ENCODE data around the gene PCDHGA9.
"Not testable (repeated sequence)": the region's sequence is repeated elsewhere in the genome, so short reads cannot be mapped to it uniquely, and the experiment has no call there.

Gene PCDHGA9

DNA sequence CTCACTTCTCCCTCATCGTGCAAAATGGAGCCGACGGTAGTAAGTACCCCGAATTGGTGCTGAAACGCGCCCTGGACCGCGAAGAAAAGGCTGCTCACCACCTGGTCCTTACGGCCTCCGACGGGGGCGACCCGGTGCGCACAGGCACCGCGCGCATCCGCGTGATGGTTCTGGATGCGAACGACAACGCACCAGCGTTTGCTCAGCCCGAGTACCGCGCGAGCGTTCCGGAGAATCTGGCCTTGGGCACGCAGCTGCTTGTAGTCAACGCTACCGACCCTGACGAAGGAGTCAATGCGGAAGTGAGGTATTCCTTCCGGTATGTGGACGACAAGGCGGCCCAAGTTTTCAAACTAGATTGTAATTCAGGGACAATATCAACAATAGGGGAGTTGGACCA is 28.7 kb downstream of the PCDHGA9 start:
- H3K4me2 ChIP-seq (ENCODE audit: low read length), result peak overlapping the region; percentile 60
- no peak for TF ChIP-seq EZH2phosphoT487 (IDR thresholded peaks at IDR 0.05; ENCODE audit: borderline replicate concordance, low read length)
- TF ChIP-seq, protein P1, sequence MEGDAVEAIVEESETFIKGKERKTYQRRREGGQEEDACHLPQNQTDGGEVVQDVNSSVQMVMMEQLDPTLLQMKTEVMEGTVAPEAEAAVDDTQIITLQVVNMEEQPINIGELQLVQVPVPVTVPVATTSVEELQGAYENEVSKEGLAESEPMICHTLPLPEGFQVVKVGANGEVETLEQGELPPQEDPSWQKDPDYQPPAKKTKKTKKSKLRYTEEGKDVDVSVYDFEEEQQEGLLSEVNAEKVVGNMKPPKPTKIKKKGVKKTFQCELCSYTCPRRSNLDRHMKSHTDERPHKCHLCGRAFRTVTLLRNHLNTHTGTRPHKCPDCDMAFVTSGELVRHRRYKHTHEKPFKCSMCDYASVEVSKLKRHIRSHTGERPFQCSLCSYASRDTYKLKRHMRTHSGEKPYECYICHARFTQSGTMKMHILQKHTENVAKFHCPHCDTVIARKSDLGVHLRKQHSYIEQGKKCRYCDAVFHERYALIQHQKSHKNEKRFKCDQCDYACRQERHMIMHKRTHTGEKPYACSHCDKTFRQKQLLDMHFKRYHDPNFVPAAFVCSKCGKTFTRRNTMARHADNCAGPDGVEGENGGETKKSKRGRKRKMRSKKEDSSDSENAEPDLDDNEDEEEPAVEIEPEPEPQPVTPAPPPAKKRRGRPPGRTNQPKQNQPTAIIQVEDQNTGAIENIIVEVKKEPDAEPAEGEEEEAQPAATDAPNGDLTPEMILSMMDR (IDR thresholded peaks at IDR 0.05; ENCODE audit: low read depth, low read length, poor library complexity, severe bottlenecking), result no peak
- 0 out of 2 replicates have a peak, but pooled peaks cover 3% of the 10 kb centered on the region for H3K4me1 ChIP-seq (ENCODE audit: control insufficient read depth, low read length)
- no peaks in the 10 kb centered on the region for H3K9me2 ChIP-seq (replicated peaks; ENCODE audit: control insufficient read depth, low read length)
- peaks cover 24% of the 10 kb centered on the region for H3K36me3 ChIP-seq (ENCODE audit: control insufficient read depth, low read length)
- H3K27ac ChIP-seq (ENCODE audit: low read depth, low read length), result no peak overlapping the region
- peaks cover 18% of the 10 kb centered on the region for H3K9me3 ChIP-seq (ENCODE audit: control insufficient read depth, insufficient read depth, low read length)
- no peaks in the 10 kb centered on the region for H3K27me3 ChIP-seq (ENCODE audit: control insufficient read depth, low read length)
- H4K20me1 ChIP-seq (ENCODE audit: control insufficient read depth, insufficient read depth, low read depth, low read length), result no peaks in the 10 kb centered on the region
- H3F3A ChIP-seq (ENCODE audit: control insufficient read depth, insufficient read depth), result 0 out of 2 replicates have a peak, but pooled peaks cover 6% of the 10 kb centered on the region
- no peaks in the 10 kb centered on the region for H3K79me2 ChIP-seq (ENCODE audit: control insufficient read depth, low read length)
- H3K4me3 ChIP-seq (ENCODE audit: low read length), result peak overlapping the region; percentile 69

DNA sequence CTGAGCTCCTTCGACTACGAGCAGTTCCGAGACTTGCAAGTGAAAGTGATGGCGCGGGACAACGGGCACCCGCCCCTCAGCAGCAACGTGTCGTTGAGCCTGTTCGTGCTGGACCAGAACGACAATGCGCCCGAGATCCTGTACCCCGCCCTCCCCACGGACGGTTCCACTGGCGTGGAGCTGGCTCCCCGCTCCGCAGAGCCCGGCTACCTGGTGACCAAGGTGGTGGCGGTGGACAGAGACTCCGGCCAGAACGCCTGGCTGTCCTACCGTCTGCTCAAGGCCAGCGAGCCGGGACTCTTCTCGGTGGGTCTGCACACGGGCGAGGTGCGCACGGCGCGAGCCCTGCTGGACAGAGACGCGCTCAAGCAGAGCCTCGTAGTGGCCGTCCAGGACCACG is 29.7 kb downstream of the PCDHGA9 start:
- not testable (repeated sequence) for H3K4me3 ChIP-seq (ENCODE audit: low read length); H3K4me1 ChIP-seq (ENCODE audit: control insufficient read depth, low read length); H3K9me2 ChIP-seq (replicated peaks; ENCODE audit: control insufficient read depth, low read length); H3F3A ChIP-seq (ENCODE audit: control insufficient read depth, insufficient read depth); H4K20me1 ChIP-seq (ENCODE audit: control insufficient read depth, insufficient read depth, low read depth, low read length); H3K79me2 ChIP-seq (ENCODE audit: control insufficient read depth, low read length); H3K27me3 ChIP-seq (ENCODE audit: control insufficient read depth, low read length); H3K27ac ChIP-seq (ENCODE audit: low read depth, low read length); H3K4me2 ChIP-seq (ENCODE audit: low read length)
- Histone ChIP-seq H3K9me3 (ENCODE audit: control insufficient read depth, insufficient read depth, low read length) (peaks cover 18% of the 10 kb centered on the region), H3K36me3 (ENCODE audit: control insufficient read depth, low read length) (peaks cover 23% of the 10 kb centered on the region)

DNA sequence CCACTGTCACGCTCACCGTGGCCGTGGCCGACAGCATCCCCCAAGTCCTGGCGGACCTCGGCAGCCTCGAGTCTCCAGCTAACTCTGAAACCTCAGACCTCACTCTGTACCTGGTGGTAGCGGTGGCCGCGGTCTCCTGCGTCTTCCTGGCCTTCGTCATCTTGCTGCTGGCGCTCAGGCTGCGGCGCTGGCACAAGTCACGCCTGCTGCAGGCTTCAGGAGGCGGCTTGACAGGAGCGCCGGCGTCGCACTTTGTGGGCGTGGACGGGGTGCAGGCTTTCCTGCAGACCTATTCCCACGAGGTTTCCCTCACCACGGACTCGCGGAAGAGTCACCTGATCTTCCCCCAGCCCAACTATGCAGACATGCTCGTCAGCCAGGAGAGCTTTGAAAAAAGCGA is 30.1 kb downstream of the PCDHGA9 start:
- H4K20me1 ChIP-seq (ENCODE audit: control insufficient read depth, insufficient read depth, low read depth, low read length); H3K4me2 ChIP-seq (ENCODE audit: low read length); H3K4me3 ChIP-seq (ENCODE audit: low read length); H3K9me2 ChIP-seq (replicated peaks; ENCODE audit: control insufficient read depth, low read length); H3F3A ChIP-seq (ENCODE audit: control insufficient read depth, insufficient read depth); H3K27ac ChIP-seq (ENCODE audit: low read depth, low read length); H3K4me1 ChIP-seq (ENCODE audit: control insufficient read depth, low read length); H3K79me2 ChIP-seq (ENCODE audit: control insufficient read depth, low read length); H3K27me3 ChIP-seq (ENCODE audit: control insufficient read depth, low read length): not testable (repeated sequence)
- H3K36me3 ChIP-seq (ENCODE audit: control insufficient read depth, low read length), result peaks cover 18% of the 10 kb centered on the region
- peaks cover 14% of the 10 kb centered on the region for H3K9me3 ChIP-seq (ENCODE audit: control insufficient read depth, insufficient read depth, low read length)

DNA sequence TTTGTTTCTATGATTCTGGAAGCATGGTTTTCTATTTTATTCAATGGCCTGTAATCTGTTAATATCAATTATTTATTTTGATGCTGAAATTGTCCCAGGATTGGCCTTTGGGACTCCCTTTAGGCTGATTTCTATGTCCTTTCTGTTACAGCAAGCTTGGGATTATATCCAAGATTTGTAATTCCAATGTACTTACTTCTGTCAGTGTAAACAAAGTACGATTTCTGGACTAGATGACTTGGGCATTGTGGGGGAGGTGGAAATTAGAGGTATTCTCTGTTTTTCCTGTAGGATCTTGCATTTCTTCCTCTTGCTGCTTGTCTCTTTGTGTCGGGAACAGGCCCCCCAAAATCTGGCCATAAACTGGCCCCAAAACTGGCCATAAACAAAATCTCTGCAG is 31.4 kb downstream of the PCDHGA9 start:
- Histone ChIP-seq H3K9me2 (replicated peaks; ENCODE audit: control insufficient read depth, low read length) (no peaks in the 10 kb centered on the region), H3K27me3 (ENCODE audit: control insufficient read depth, low read length) (no peaks in the 10 kb centered on the region), H3F3A (ENCODE audit: control insufficient read depth, insufficient read depth) (0 out of 2 replicates have a peak, but pooled peaks cover 6% of the 10 kb centered on the region), H3K79me2 (ENCODE audit: control insufficient read depth, low read length) (no peaks in the 10 kb centered on the region), H3K9me3 (ENCODE audit: control insufficient read depth, insufficient read depth, low read length) (peaks cover 14% of the 10 kb centered on the region), H3K4me3 (ENCODE audit: low read length) (no peak overlapping the region), H3K4me2 (ENCODE audit: low read length) (no peak overlapping the region), H3K36me3 (ENCODE audit: control insufficient read depth, low read length) (peaks cover 15% of the 10 kb centered on the region), H4K20me1 (ENCODE audit: control insufficient read depth, insufficient read depth, low read depth, low read length) (no peaks in the 10 kb centered on the region), H3K4me1 (ENCODE audit: control insufficient read depth, low read length) (0 out of 2 replicates have a peak, but pooled peaks cover 3% of the 10 kb centered on the region), H3K27ac (ENCODE audit: low read depth, low read length) (no peak overlapping the region)
- TF ChIP-seq EZH2phosphoT487 (IDR thresholded peaks at IDR 0.05; ENCODE audit: borderline replicate concordance, low read length), result no peak
- TF ChIP-seq, protein P1 (IDR thresholded peaks at IDR 0.05; ENCODE audit: low read depth, low read length, poor library complexity, severe bottlenecking), result no peak
